GM12878 (cell line): Measurements from ENCODE around the gene CROCC.

Source experiments
- CBX5 ChIP-seq: sonication (generic); IDR thresholded peaks from 2 replicates; pipeline ENCODE4 v1.6.1; 2016; ENCODE audit warnings: low read depth, moderate library complexity, mild to moderate bottlenecking, inconsistent platforms
- EZH2 ChIP-seq: IDR thresholded peaks from 2 replicates; pipeline ENCODE4 v1.6.1; 2012; ENCODE audit warnings: low read depth, mild to moderate bottlenecking, control low read depth, inconsistent platforms, low read length, borderline replicate concordance; ENCODE audit not compliant: control insufficient read depth
- KLF5 ChIP-seq: fragments of 450-650 bp; IDR thresholded peaks from 2 replicates; pipeline ENCODE4 v1.6.1; 2014; ENCODE audit warnings: mild to moderate bottlenecking; ENCODE audit not compliant: partially characterized antibody
- PBX3 ChIP-seq: IDR thresholded peaks from 2 replicates; pipeline ENCODE4 v1.6.1; 2011; ENCODE audit warnings: mild to moderate bottlenecking, low read depth, low read length, moderate library complexity; ENCODE audit not compliant: insufficient replicate concordance
- POLR2A ChIP-seq: IDR thresholded peaks from 2 replicates; pipeline ENCODE4 v1.6.1; 2011; ENCODE audit warnings: low read depth, mild to moderate bottlenecking, low read length
- TAF1 ChIP-seq: IDR thresholded peaks from 2 replicates; pipeline ENCODE4 v1.6.1; 2011; ENCODE audit warnings: mild to moderate bottlenecking, low read depth, low read length, borderline replicate concordance

GRCh38 chr1:16920951-16921350, 780 bp upstream of the CROCC start:
- TF ChIP-seq EZH2 (no peak), POLR2A (no peak), TAF1 (no peak), CBX5 (no peak), KLF5 (no peak), PBX3 (no peak)
